ENCODE measurements around the gene BBLN.

DNA sequence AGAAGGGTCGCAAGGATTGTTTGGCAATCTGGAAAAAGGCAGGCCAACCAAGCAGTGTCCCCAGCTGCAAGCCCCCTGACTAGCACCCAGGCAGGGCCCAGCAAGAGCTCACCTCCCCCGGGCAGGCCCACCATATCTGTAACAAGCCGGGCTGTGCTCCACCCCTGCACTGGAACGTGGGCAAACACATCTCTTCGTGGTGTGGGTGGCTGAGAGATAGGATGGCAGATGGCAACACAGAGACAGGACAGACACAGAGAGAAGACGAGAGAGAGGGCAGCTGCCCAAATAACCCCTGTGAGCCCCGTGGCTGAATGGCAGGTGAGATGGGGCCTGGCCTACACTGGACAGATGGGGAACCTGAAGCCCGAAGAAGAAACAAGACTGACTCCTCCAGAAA is 9.4 kb downstream of the BBLN start:
- TF ChIP-seq, protein P1, sequence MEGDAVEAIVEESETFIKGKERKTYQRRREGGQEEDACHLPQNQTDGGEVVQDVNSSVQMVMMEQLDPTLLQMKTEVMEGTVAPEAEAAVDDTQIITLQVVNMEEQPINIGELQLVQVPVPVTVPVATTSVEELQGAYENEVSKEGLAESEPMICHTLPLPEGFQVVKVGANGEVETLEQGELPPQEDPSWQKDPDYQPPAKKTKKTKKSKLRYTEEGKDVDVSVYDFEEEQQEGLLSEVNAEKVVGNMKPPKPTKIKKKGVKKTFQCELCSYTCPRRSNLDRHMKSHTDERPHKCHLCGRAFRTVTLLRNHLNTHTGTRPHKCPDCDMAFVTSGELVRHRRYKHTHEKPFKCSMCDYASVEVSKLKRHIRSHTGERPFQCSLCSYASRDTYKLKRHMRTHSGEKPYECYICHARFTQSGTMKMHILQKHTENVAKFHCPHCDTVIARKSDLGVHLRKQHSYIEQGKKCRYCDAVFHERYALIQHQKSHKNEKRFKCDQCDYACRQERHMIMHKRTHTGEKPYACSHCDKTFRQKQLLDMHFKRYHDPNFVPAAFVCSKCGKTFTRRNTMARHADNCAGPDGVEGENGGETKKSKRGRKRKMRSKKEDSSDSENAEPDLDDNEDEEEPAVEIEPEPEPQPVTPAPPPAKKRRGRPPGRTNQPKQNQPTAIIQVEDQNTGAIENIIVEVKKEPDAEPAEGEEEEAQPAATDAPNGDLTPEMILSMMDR (conservative IDR thresholded peaks at IDR 0.05; ENCODE audit: low read depth, low read length) = no peak
- no peak for TF ChIP-seq RCOR1 (IDR thresholded peaks at IDR 0.05; ENCODE audit: insufficient replicate concordance, low read length)
- TF ChIP-seq BHLHE40 (IDR thresholded peaks at IDR 0.05; ENCODE audit: low read depth, low read length) = no peak
- TF ChIP-seq MAZ (IDR thresholded peaks at IDR 0.05; ENCODE audit: borderline replicate concordance, low read depth, low read length) = no peak
- TF ChIP-seq SMC3 (IDR thresholded peaks at IDR 0.05; ENCODE audit: low read depth, low read length) = no peak
- TF ChIP-seq POLR2A (IDR thresholded peaks at IDR 0.05; ENCODE audit: low read depth, low read length) = no peak
- TF ChIP-seq NFE2L2 (IDR thresholded peaks at IDR 0.05; ENCODE audit: low read depth, low read length) = no peak
- no peak for TF ChIP-seq FOS (IDR thresholded peaks at IDR 0.05; ENCODE audit: low read depth, low read length)
- no peak for TF ChIP-seq CEBPB (IDR thresholded peaks at IDR 0.05; ENCODE audit: low read depth, low read length)
- TF ChIP-seq RAD21 (IDR thresholded peaks at IDR 0.05; ENCODE audit: low read length) = no peak
